KOPT-K1 (cell line): ENCODE measurements around the gene ZNF778.

Source experiments
- H3K27ac ChIP-seq: fragments of 200-600 bp; sonication (generic); 2 replicates; pipeline ENCODE4 v1.5.1; 2016; ENCODE audit warnings: antibody characterized with exemption, mild to moderate bottlenecking, low read depth, low read length; ENCODE audit not compliant: poor library complexity, severe bottlenecking
- H3K36me3 ChIP-seq: fragments of 200-600 bp; sonication (generic); 2 replicates; pipeline ENCODE4 v1.5.1; 2017; ENCODE audit warnings: antibody characterized with exemption, mild to moderate bottlenecking, low read length, moderate library complexity; ENCODE audit not compliant: insufficient read depth
- H3K9me3 ChIP-seq: fragments of 200-600 bp; sonication (generic); 2 replicates; pipeline ENCODE4 v1.5.1; 2017; ENCODE audit warnings: antibody characterized with exemption, low read length, mild to moderate bottlenecking; ENCODE audit not compliant: insufficient read depth, poor library complexity, severe bottlenecking

ZNF778 gene

DNA sequence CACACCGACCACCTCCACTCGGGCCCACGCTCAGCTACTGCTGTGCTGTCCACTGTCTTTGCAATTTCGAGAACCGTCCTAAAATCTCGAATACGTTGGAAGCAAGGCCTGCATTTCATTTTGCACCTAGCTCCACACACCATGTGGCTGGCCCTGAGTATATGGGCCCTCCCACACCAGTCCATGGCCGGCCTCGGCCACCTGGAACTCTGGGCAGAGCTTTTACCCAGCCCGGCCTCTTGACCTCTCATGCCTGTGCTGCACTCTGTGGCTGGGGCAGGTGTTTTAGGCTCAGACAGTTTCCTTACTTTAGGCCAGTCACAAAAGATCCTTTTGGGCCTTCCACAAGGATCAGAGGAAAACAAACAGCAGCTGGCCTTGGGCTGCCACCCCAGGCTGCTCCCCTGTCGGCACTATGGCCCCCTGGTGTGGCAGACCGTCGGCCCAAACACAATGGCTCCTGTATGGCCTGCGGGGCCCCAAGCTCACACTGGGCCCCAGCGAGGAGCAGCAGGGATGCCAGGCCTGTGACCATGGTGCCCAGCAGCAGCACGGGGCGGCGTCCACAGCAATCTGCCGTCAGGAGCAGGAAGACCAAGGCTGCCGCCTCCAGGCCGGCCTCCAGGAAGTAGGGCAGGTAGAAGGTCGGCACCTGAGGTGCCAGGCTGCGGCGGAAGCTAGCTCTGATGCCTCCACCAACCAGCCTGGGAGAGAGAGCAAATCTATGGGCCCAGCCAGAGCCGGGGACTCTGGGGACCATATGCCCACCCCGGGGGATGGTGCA lies 19.7 kb upstream of the ZNF778 start:
- H3K9me3 ChIP-seq = no peaks in the 10 kb centered on the region
- H3K36me3 ChIP-seq = no peaks in the 10 kb centered on the region
- H3K27ac ChIP-seq = no peak overlapping the region

DNA sequence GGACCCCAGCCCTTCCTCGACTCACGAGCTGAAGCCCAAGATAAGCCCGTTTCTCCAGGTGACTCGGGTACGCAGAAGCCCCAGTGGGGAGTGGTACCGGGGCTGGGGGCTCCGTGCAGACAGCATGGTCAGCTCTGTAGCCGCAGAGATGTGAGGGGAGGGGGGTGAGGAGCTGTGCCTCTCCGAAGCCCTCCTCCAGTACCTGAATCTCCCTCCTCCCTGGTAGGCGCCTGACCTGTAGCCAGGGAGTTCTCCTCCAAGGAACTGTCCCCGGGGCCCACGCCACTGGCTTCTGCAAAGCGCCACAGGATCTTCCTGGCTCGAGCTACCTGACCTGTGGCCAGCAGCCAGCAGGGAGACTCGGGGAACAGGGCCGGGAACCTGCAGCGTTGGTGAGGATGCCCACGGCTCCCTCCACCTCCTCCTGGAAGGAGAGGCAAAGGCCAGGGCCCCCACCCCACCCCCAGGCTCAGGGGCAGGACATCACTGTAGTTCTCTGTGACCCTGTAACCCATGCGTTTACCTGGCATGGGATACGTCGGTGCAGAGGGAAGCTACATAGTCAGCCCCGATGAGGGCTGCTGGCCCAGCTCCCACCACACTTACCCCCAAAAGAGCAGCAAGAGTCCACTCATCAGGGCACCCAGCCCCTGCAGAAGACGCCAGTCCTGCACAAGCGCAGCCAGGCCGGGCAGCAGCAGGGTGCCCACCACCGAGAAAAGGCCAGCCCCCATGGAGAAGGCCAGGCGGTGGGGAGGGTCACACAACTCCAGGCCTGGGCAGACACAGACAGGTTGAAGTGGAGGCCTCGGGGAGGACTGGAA lies 18.9 kb upstream of the ZNF778 start:
- Histone ChIP-seq H3K9me3 (no peaks in the 10 kb centered on the region), H3K27ac (no peak overlapping the region), H3K36me3 (no peaks in the 10 kb centered on the region)

DNA sequence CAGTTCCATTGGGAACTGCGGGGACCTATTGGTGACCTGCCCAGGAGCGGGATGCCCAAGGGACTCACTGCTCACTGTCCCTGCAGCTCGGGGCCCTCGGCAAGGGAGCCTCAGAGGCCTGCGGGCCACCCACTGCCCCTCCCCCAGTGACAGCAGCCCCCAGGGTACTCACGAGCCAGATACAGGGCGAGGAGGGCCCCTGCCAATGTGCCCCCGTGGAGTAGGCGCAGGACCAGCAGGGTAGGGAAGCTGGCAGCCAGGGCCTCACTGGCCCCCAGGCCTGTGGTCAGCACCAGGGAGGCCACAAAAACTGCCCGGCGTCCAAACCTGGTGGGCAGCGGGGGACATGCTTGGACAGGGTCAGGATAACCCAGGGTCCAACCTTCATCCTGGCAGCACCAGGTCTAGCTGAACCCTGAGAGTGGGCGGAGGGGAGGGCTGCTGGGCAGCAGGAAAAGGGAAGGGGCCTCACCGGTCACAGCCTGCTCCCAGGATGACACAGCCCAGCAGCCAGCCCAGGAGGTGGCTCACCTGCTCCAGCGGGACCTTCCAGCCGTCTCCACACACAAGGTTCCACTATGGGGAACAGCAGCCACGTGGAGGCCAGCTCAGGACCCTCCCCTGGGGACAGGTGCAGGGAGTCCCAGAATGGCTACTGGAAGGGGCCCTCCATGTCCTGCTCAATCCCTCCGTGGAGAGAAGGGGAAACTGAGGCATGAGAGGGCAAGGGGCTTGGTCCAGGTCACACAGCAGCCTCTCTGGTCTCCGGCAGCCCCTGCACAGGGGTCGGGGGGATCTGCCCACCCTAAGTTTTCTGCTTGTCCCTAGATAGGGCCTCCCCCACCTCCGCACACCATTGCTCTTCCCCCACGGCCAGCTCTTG lies 18.0 kb upstream of the ZNF778 start:
- no peak overlapping the region for H3K27ac ChIP-seq
- no peaks in the 10 kb centered on the region for H3K9me3 ChIP-seq
- no peaks in the 10 kb centered on the region for H3K36me3 ChIP-seq

DNA sequence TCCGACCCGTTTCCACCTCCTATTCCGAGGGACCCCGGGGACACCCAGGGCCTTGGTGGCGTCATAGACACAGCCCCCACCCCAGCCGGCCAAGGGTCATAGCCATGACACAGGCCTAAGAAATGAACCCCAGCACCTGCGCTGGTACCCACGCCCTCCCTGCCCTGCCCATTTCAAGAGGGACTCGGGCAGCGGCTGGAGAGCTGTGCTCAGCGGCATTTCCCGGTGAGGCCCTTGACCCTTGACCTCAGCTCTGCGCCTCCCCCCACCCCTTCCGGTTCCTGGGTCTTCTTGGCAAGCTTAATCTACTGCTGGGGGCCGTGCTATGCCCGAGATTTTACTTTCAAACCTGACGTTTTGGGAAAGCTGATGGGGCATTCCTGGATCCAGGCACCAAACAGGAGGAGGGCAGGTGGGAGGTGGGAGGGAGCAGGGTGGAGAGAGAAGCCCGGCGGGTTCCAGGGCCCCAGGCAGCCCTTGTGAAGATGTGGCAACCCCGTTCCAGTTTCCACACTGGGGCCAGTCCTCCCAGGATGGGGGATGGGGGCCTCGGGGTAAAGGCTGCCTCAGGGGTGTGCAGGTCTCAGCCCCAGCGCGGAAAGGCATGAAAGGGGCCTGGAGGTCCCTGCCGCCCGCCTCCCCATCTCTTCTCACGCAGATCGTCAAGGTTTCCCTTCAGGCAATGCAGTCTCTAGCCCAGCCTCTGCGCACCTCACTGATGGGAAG lies 17.2 kb upstream of the ZNF778 start, which contains the start of gene SLC22A31:
Gene SLC22A31, minus strand, starts transcription at position 414 of the 726 bp plus-strand sequence. Its CDS starts 36 bp downstream, at position 378.
- no peak within 1 kb of the TSS for H3K27ac ChIP-seq
- no peaks in the 10 kb centered on the region for H3K36me3 ChIP-seq

DNA sequence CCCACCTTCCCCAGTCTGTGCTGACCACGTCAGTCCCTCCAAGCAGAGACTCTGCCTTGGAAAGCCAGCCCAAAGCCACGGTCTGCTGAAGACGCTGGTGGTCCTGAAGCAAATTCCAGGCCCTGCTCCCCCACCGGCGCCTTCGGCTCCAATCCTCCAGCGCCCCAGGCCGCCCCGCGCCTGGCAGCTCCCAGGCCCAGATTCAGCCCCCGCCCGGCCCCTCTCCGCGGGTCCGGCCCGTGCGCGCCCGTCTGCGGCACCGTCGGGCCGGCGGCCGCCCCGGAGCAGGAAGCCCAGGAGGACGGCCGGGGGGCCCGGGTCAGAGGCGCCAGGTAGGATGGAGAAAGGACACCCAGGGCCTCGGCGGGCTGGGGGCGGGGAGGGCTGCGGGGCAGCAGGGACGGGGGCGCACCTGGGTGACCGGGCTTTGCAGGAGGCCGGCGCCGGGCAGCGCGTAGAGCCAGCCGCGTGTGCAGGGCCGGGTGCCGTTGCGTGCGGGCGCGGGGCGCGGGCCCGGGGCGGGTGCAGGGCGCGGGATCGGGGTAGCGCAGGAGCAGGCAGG lies 16.6 kb upstream of the ZNF778 start:
- no peaks in the 10 kb centered on the region for H3K36me3 ChIP-seq
- H3K9me3 ChIP-seq = no peaks in the 10 kb centered on the region
- H3K27ac ChIP-seq = no peak overlapping the region

More for the DNA sequence above, 17.2 kb upstream of the ZNF778 start, which contains the start of gene SLC22A31:
- H3K9me3 ChIP-seq = no peaks in the 10 kb centered on the region

DNA sequence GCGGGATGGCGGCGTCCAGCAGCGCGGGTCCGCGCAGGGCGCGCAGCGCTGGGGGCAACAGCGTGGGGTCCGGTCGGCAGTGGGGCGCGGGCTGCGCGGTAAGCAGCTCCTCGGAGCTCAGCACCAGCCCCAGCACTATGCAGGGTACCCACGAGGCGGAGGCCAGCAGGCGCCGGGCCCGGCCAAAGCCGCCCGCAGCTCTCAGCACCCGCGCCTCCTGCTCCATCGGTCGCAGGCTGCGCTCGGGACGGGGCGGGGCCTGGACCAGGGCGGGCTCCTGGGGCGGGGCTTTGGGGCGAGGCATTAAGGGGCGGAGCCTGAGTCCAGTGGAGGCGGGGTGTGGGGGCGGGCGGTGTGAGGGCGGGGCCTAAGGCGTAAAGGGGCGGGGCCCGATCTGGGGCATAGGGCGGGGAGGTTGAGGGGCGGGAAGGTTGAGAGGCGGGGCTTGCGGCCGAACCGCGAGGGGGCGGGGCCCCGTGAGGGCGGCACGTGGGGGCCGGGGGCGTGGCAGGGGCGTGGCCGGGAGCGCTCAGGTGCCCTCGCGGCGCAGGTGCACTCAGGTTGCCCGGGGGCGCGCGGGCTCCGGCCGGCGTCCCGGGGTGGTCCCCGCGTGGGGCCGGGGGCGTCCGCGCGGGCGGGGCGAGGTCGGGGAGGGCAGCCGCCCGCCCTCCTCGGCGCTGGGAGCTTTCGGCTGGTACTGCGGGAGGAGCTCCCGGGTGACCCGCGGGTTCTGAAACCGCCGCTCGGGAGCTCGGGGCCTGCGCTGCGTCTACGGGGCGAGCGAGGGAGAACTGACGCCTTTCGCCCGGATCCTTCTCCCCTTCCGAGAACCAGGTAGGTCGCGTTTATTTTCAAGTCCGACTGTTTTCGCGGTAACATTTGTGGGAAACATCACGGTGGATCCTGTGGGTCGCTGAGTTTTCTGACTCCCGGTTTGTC lies 15.8 kb upstream of the ZNF778 start:
- no peak overlapping the region for H3K27ac ChIP-seq
- H3K9me3 ChIP-seq = no peaks in the 10 kb centered on the region
- no peaks in the 10 kb centered on the region for H3K36me3 ChIP-seq

DNA sequence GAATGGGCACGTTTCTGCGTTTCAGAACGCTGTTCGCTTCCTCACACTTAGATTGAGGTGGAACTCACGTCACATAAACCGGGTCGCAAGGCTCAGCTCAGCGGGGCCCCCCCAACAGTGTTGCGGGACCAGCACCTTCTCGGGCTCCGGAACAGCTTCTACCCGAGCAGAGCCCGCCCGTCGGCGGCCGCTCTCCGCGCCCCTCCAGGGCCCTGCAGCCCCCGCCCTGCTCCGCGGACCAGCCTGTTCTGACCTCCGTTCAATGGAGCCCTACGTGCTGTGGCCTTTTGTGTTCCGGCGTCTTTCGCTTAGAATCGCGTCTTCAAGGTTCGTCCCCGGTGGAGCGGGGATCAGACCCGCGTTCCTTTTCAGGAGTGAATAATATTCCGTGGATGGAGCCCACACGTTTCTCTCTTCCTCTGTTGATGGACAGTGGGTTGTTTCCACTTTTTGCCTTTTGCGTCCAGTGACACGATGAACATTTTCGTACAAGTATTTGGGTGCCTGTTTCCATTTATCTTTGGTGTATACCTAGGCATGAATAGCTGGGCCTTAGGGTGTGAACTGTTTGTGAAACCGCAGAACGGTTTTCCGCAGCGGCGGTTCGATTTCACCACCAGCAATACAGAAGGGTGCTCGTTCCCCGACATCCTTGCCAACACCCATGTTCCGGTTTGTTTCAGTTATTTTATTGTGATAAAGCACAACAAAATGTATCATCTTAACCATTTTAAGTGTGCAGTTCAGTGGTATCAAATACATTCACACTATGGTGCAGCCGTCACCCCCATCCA lies 14.9 kb upstream of the ZNF778 start:
- Histone ChIP-seq H3K36me3 (no peaks in the 10 kb centered on the region), H3K27ac (no peak overlapping the region), H3K9me3 (no peaks in the 10 kb centered on the region)

DNA sequence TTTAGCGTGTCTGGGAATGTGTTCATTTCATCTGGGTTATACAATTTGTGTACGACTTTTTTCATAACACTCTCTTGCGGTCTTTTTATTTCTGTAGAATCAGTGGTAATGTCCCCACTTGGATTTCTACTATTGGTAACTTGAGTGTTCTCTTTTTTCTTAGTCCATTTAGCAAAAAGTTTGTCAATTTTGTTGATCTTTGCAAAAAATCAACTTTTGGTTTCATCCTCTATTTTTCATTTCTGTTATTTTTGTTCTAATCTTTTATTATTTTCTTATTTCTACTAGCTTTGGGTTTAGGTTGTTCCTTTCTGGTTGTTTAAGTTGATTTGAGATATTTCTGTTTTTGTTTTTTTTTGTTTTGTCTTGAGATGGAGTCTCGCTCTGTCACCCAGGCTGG lies 9.5 kb upstream of the ZNF778 start:
- Histone ChIP-seq H3K9me3 (no peaks in the 10 kb centered on the region), H3K36me3 (no peaks in the 10 kb centered on the region), H3K27ac (no peak overlapping the region)

DNA sequence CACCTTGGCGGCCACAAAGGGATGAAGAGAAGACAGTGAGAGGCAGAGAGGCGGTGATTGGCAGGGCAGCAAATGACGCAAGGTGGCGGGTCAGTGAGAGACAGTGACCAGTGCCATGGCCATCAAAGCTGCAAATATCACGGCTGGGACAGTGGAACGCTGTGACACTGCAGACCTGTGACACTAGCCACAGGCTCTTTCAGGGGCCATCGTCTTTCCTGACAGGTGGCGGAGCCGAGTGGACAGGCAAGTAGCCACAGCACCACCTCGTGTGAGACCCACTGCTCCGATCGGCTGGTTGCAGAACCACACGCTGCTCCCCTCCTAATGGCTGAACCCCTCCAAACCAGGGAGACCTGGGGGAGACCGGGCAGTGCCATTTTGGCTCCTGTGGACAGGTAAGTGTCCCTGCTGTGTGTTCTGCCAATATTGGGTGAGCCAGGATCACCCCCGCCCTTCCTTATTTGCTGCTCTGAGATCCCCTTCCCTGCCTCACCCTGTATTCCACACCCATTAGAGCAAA lies 7.9 kb upstream of the ZNF778 start:
- no peak overlapping the region for H3K27ac ChIP-seq
- no peaks in the 10 kb centered on the region for H3K9me3 ChIP-seq
- no peaks in the 10 kb centered on the region for H3K36me3 ChIP-seq

DNA sequence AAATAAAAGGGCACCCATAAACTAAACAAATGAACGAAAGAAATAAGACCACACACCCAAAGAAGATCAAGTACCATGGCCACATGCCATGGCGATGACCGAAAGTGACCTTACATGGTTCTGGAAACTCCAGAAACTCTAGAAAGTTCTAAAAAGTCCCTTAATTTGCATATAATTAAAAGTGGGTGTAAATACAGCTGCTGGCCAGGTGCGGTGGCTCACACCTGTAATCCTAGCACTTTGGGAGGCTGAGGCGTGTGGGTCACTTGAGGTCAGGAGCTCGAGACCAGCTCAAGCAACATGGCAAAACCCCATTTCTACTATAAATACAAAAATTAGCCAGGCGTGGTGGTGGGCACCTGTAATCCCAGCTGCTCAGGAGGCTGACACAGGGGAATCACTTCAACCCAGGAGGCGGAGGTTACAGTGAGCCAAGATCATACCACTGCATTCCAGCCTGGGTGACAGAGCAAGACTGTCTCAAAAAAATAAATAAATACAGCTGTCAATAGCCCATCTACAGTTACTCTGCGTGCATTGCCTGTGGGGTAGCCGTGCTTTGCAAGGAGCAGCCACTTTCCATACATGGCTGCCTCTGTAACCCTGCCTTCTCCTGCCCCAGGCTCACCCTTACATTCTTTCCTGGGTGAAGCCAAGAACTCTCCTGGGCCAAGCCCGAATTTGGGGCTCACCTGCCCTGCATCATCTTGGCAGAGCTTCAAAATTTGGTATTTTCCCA lies 7.2 kb upstream of the ZNF778 start:
- Histone ChIP-seq H3K27ac (no peak overlapping the region), H3K36me3 (no peaks in the 10 kb centered on the region), H3K9me3 (no peaks in the 10 kb centered on the region)

DNA sequence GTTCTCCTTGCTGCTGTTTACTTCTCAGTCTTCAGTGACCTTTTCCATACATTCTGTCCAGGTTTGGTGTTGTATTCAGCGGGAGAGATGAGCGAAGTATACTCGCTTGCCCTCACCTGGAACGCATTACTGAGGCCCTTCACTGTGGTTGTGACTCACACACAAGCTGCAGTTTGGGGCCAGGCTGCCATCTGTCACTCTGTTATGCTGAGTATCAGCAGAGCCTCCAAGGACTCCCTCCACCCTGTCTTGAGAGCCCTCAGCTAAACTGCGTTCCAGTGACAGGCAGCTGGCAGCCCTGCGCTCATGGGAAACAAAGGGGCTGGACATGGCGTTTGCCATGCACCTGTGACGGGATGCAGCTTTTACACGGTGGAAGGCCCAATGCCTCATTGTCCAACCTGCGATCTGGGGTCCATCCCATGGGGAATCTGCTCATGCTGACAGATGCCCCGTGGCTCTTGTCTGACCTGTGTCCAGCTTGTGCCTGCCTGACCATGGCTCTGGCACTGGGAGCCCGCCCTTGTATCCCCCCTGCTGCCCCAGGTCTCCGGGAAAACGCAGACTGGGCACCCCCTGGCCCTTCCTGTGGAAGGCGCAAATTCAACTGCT lies 6.5 kb upstream of the ZNF778 start:
- H3K9me3 ChIP-seq = no peaks in the 10 kb centered on the region
- H3K36me3 ChIP-seq = no peaks in the 10 kb centered on the region
- H3K27ac ChIP-seq = no peak overlapping the region
